SK-N-SH treated with all-trans-retinoic acid at 6 μM for 48 hours (cell line): Measurements from ENCODE around the gene TLR9.

Experiments used
- ATAC-seq: fragments of 200-7000 bp; cut with Tn5 transposase; 3 replicates; pipeline ENCODE4 v1.9.1; 2020; ENCODE audit warnings: mild to moderate bottlenecking, moderate library complexity
- ARNTL ChIP-seq: fragments of 450-650 bp; formaldehyde crosslinking; IDR thresholded peaks from 2 replicates; pipeline ENCODE4 v1.5.0; 2020; ENCODE audit warnings: low read depth, mild to moderate bottlenecking, moderate library complexity, borderline replicate concordance
- BACH2 ChIP-seq: fragments of 250-450 bp; sonication (Bioruptor Pico); IDR thresholded peaks from 2 replicates; pipeline ENCODE4 v1.9.0; 2021; ENCODE audit warnings: mild to moderate bottlenecking, borderline replicate concordance
- CREB5 ChIP-seq: fragments of 250-450 bp; sonication (Bioruptor Pico); IDR thresholded peaks from 2 replicates; pipeline ENCODE4 v1.5.1; 2020; ENCODE audit warnings: low read depth, mild to moderate bottlenecking, moderate library complexity
- CSDC2 ChIP-seq: fragments of 250-450 bp; sonication (Bioruptor Pico); IDR thresholded peaks from 2 replicates; pipeline ENCODE4 v1.5.0; 2020; ENCODE audit warnings: mild to moderate bottlenecking, moderate library complexity
- CSRNP3 ChIP-seq: fragments of 250-450 bp; sonication (Bioruptor Pico); IDR thresholded peaks from 2 replicates; pipeline ENCODE4 v1.5.1; 2021; ENCODE audit warnings: mild to moderate bottlenecking, moderate library complexity
- ESRRG ChIP-seq: fragments of 250-450 bp; sonication (Bioruptor Pico); IDR thresholded peaks from 2 replicates; pipeline ENCODE4 v1.6.1; 2021; ENCODE audit warnings: mild to moderate bottlenecking
- GLIS3 ChIP-seq: fragments of 250-450 bp; sonication (Bioruptor Pico); IDR thresholded peaks from 2 replicates; pipeline ENCODE4 v1.5.0; 2020; ENCODE audit warnings: mild to moderate bottlenecking, moderate library complexity
- ISL1 ChIP-seq: fragments of 250-450 bp; sonication (Bioruptor Pico); IDR thresholded peaks from 2 replicates; pipeline ENCODE4 v2.1.2; 2022; ENCODE audit warnings: mild to moderate bottlenecking, moderate library complexity
- PATZ1 ChIP-seq: fragments of 250-450 bp; sonication (Bioruptor Pico); IDR thresholded peaks from 2 replicates; pipeline ENCODE4 v1.8.0; 2020; ENCODE audit warnings: mild to moderate bottlenecking, moderate library complexity, borderline replicate concordance
- POU6F1 ChIP-seq: fragments of 250-450 bp; sonication (Bioruptor Pico); IDR thresholded peaks from 2 replicates; pipeline ENCODE4 v1.8.0; 2021; ENCODE audit warnings: low read depth, mild to moderate bottlenecking, moderate library complexity, borderline replicate concordance
- PPARA ChIP-seq: fragments of 250-450 bp; sonication (Bioruptor Pico); IDR thresholded peaks from 2 replicates; pipeline ENCODE4 v1.5.0; 2020; ENCODE audit warnings: mild to moderate bottlenecking, borderline replicate concordance
- SNAI2 ChIP-seq: fragments of 250-450 bp; sonication (Bioruptor Pico); IDR thresholded peaks from 2 replicates; pipeline ENCODE4 v1.5.0; 2020; ENCODE audit warnings: mild to moderate bottlenecking, moderate library complexity
- TCF4 ChIP-seq: fragments of 250-450 bp; sonication (Bioruptor Pico); IDR thresholded peaks from 2 replicates; pipeline ENCODE4 v1.8.0; 2021; ENCODE audit warnings: mild to moderate bottlenecking, moderate library complexity, borderline replicate concordance
- TOX ChIP-seq: fragments of 250-450 bp; sonication (Bioruptor Pico); IDR thresholded peaks from 2 replicates; pipeline ENCODE4 v1.8.0; 2021; ENCODE audit warnings: mild to moderate bottlenecking, moderate library complexity, borderline replicate concordance
- TSHZ2 ChIP-seq: fragments of 250-450 bp; sonication (Bioruptor Pico); IDR thresholded peaks from 2 replicates; pipeline ENCODE4 v1.5.0; 2020; ENCODE audit warnings: mild to moderate bottlenecking, moderate library complexity
- ZFP30 ChIP-seq: fragments of 450-650 bp; formaldehyde crosslinking; IDR thresholded peaks from 2 replicates; pipeline ENCODE4 v1.5.0; 2022; ENCODE audit warnings: mild to moderate bottlenecking, moderate library complexity
- ZNF565 ChIP-seq: fragments of 450-650 bp; formaldehyde crosslinking; conservative IDR thresholded peaks from 2 replicates; pipeline ENCODE4 v1.5.0; 2020; ENCODE audit warnings: low read depth, mild to moderate bottlenecking, moderate library complexity
- ZNF70 ChIP-seq: fragments of 450-650 bp; formaldehyde crosslinking; IDR thresholded peaks from 2 replicates; pipeline ENCODE4 v1.5.0; 2020; ENCODE audit warnings: mild to moderate bottlenecking, moderate library complexity
- ZNF8 ChIP-seq: fragments of 450-650 bp; formaldehyde crosslinking; IDR thresholded peaks from 2 replicates; pipeline ENCODE4 v1.5.0; 2020; ENCODE audit warnings: mild to moderate bottlenecking, moderate library complexity

Gene TLR9

GRCh38 chr3:52230461-52230860 is 5.0 kb upstream of the TLR9 start:
- no peak for ATAC-seq
- no peak for TF ChIP-seq CSRNP3 (CRISPR knock-in tag)
- TF ChIP-seq TOX (CRISPR knock-in tag) = no peak
- no peak for TF ChIP-seq PPARA (CRISPR knock-in tag)
- no peak for TF ChIP-seq POU6F1 (CRISPR knock-in tag)

GRCh38 chr3:52229656-52230055 is 4.2 kb upstream of the TLR9 start:
- ATAC-seq = no peak
- TF ChIP-seq SNAI2 (CRISPR knock-in tag) (no peak), ARNTL (CRISPR knock-in tag) (no peak), BACH2 (CRISPR knock-in tag) (no peak), CREB5 (CRISPR knock-in tag) (no peak)

- no peak for TF ChIP-seq TCF4 (CRISPR knock-in tag)
- no peak for TF ChIP-seq GLIS3
- TF ChIP-seq TSHZ2 (CRISPR knock-in tag) = no peak
- no peak for TF ChIP-seq CSDC2 (CRISPR knock-in tag)
- no peak for TF ChIP-seq ZFP30 (CRISPR knock-in tag)
- TF ChIP-seq PATZ1 (CRISPR knock-in tag) = no peak
- no peak for TF ChIP-seq POU6F1 (CRISPR knock-in tag)
- TF ChIP-seq ZNF565 = no peak
- TF ChIP-seq ARNTL (CRISPR knock-in tag) = no peak
- no peak for TF ChIP-seq ZNF8
- no peak for TF ChIP-seq BACH2 (CRISPR knock-in tag)
- no peak for TF ChIP-seq PPARA (CRISPR knock-in tag)
- no peak for TF ChIP-seq ISL1 (CRISPR knock-in tag)
- TF ChIP-seq ZNF70 (CRISPR knock-in tag) = no peak
- no peak for TF ChIP-seq TOX (CRISPR knock-in tag)
- TF ChIP-seq ESRRG (CRISPR knock-in tag) = no peak
- TF ChIP-seq, all 23 proteins: peak for 0
- ATAC-seq = no peak
Observed at GRCh38 chr3:52228751-52229291, 3.4 kb upstream of the TLR9 start.
